ENCODE measurements around the gene GPR61. TPM values are rescaled to one million over a fixed set of nuclear protein-coding genes. Genes with fewer than 3 reads are reported as not detected.

GPR61 gene
- total RNA-seq, 6 experiments from 2014 or later: not detected

DNA sequence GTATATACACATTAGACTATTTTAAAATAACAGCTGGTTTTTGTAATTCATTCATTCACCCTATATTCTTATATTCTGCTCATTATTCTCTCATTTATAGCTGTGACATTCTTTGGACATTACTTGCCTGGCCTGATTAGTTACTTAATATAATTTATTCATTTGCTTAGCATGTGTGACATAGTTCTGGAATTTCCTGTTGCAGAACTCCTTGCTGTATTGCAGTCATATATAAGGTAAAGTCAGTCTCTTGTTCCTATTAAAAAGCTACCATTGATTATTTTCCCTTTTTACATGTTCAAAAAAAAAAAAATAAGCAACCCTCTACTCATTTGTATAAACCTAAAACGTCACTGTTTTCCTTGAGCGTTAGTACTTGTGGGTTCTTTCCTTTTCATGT, 55.9 kb downstream of the GPR61 start:
- Histone ChIP-seq H3K27ac (no peak overlapping the region), H3K27me3 (no peaks in the 10 kb centered on the region), H3K4me3 (no peak overlapping the region), H3K4me1 (no peaks in the 10 kb centered on the region), H3K36me3 (peaks cover 0 to 32% (median 7%) of the 10 kb centered on the region in 4 donors), H3K9me3 (no peaks in the 10 kb centered on the region)
- intact Hi-C loops (cut with DNase I): no loop called here
- DNase-seq: no peak
- 86% methylated on average over 2 of the region's 2 CpGs for WGBS (ENCODE audit: insufficient coverage, low coverage, low lambda C conversion rate, missing lambda C conversion rate)
- ATAC-seq: no peak
- TF ChIP-seq, protein P1, sequence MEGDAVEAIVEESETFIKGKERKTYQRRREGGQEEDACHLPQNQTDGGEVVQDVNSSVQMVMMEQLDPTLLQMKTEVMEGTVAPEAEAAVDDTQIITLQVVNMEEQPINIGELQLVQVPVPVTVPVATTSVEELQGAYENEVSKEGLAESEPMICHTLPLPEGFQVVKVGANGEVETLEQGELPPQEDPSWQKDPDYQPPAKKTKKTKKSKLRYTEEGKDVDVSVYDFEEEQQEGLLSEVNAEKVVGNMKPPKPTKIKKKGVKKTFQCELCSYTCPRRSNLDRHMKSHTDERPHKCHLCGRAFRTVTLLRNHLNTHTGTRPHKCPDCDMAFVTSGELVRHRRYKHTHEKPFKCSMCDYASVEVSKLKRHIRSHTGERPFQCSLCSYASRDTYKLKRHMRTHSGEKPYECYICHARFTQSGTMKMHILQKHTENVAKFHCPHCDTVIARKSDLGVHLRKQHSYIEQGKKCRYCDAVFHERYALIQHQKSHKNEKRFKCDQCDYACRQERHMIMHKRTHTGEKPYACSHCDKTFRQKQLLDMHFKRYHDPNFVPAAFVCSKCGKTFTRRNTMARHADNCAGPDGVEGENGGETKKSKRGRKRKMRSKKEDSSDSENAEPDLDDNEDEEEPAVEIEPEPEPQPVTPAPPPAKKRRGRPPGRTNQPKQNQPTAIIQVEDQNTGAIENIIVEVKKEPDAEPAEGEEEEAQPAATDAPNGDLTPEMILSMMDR (IDR thresholded peaks at IDR 0.05): no peak
- no peak for TF ChIP-seq POLR2A (IDR thresholded peaks at IDR 0.05)

Small RNAs within 50 kb of the gene (small RNA-seq; reads per million reads assigned to genes)
- 0 reads per million in 2 experiments for gene RNU6V

Other genes with a start within 250 kb of the GPR61 start
- not detected for gene MYBPHL, start 232.9 kb upstream of the GPR61 start, total RNA-seq
- gene SORT1, start 142.0 kb upstream of the GPR61 start, total RNA-seq: 10 to 100 TPM in 3 of 6 experiments, 1 to 10 TPM in 3; 3.2 to 30.3 (median 13.7) TPM
- 10 to 100 TPM; 38.8 to 83.5 (median 61.1) TPM for gene PSMA5, start 113.4 kb upstream of the GPR61 start, total RNA-seq
- 10 to 100 TPM in 1 of 6 experiments, 1 to 10 TPM in 5; 4.7 to 10.6 (median 6.0) TPM for gene SYPL2, start 73.3 kb upstream of the GPR61 start, total RNA-seq
- 1 to 10 TPM; 1.5 to 6.1 (median 3.1) TPM for gene ATXN7L2, start 56.0 kb upstream of the GPR61 start, total RNA-seq
- 1 to 10 TPM; 1.5 to 3.1 (median 2.4) TPM for gene CYB561D1, start 45.8 kb upstream of the GPR61 start, total RNA-seq
- gene AMIGO1, start 30.1 kb upstream of the GPR61 start, total RNA-seq: 1 to 10 TPM; 2.6 to 3.9 (median 3.2) TPM
- 1 to 10 TPM; 2.5 to 4.3 (median 3.3) TPM for gene GNAI3, start 8.7 kb downstream of the GPR61 start, total RNA-seq
- under 1 TPM in 3 of 6 experiments, not detected in 3; 0.20 to 0.21 (median 0.20) TPM for gene GNAT2, start 79.7 kb downstream of the GPR61 start, total RNA-seq
- gene AMPD2, start 80.0 kb downstream of the GPR61 start, total RNA-seq: 10 to 100 TPM; 29.1 to 59.1 (median 37.2) TPM
- 10 to 100 TPM; 18.5 to 32.1 (median 23.8) TPM for gene GSTM4, start 116.2 kb downstream of the GPR61 start, total RNA-seq
- 10 to 100 TPM in 4 of 6 experiments, 1 to 10 TPM in 2; 4.4 to 16.0 (median 12.7) TPM for gene GSTM2, start 128.2 kb downstream of the GPR61 start, total RNA-seq
- 100 to 1,000 TPM in 1 of 6 experiments, 10 to 100 TPM in 2, not detected in 3; 32.1 to 248 (median 43.0) TPM for gene GSTM1, start 147.9 kb downstream of the GPR61 start, total RNA-seq
- under 1 TPM in 5 of 6 experiments, not detected in 1; 0.19 to 0.54 (median 0.31) TPM for gene GSTM5, start 172.4 kb downstream of the GPR61 start, total RNA-seq
- gene GSTM3, start 201.2 kb downstream of the GPR61 start, total RNA-seq: 10 to 100 TPM in 3 of 6 experiments, 1 to 10 TPM in 3; 1.2 to 19.2 (median 10.6) TPM
- 1 to 10 TPM in 3 of 6 experiments, not detected in 3; 3.2 to 4.7 (median 3.3) TPM for gene EPS8L3, start 224.1 kb downstream of the GPR61 start, total RNA-seq

All from right lobe of liver (tissue), 6 donors.